Skin epidermis (tissue), 12 donors: ENCODE measurements around the gene IRF6.

ENCODE experiments used
- H3K27ac ChIP-seq, 21 experiments: fragments of 200-600 bp; sonication (generic) in 11 of 21; one replicate each; pipeline ENCODE4 v1.5.0; 2020; ENCODE audit warnings: mild to moderate bottlenecking in 3 of 21, inconsistent platforms in 2 of 21, moderate library complexity in 2 of 21
- H3K4me3 ChIP-seq, 7 experiments: fragments of 200-600 bp; sonication (generic) in 2 of 7; one replicate each; pipeline ENCODE4 v1.5.0; 2020; ENCODE audit warnings: inconsistent platforms in 2 of 7, mild to moderate bottlenecking in 2 of 7, moderate library complexity in 1 of 7

IRF6 gene

GRCh38 chr1:209769971-209770370 is 36.0 kb downstream of the IRF6 start:
- peak overlapping the region in 20 of 21 experiments; percentile 6 to 97 (median 79) for H3K27ac ChIP-seq
- peak overlapping the region; percentile 6 to 31 (median 23) for H3K4me3 ChIP-seq

GRCh38 chr1:209769171-209769904 is 36.6 kb downstream of the IRF6 start:
- H3K4me3 ChIP-seq: peak overlapping the region; percentile 6 to 31 (median 23)

GRCh38 chr1:209768354-209768774 is 37.6 kb downstream of the IRF6 start:
- Histone ChIP-seq H3K4me3 (peak overlapping the region in 6 of 7 experiments; percentile 6 to 31 (median 24)), H3K27ac (peak overlapping the region in 20 of 21 experiments; percentile 12 to 97 (median 79))

More at GRCh38 chr1:209769171-209769904, 36.6 kb downstream of the IRF6 start:
- peak overlapping the region in 20 of 21 experiments; percentile 58 to 97 (median 79) for H3K27ac ChIP-seq

- Histone ChIP-seq H3K27ac (peak overlapping the region in 16 of 21 experiments; percentile 12 to 97 (median 82)), H3K4me3 (peak overlapping the region in 1 of 7 experiments; percentile 31)
Measured at GRCh38 chr1:209767706-209768105, 38.2 kb downstream of the IRF6 start.

GRCh38 chr1:209767096-209767495 is 38.8 kb downstream of the IRF6 start:
- H3K4me3 ChIP-seq: peak overlapping the region in 1 of 7 experiments; percentile 31
- H3K27ac ChIP-seq: peak overlapping the region in 12 of 21 experiments; percentile 17 to 97 (median 84)

GRCh38 chr1:209766051-209766450 is 39.9 kb downstream of the IRF6 start:
- Histone ChIP-seq H3K27ac (peak overlapping the region in 5 of 21 experiments; percentile 3 to 95 (median 28)), H3K4me3 (no peak overlapping the region)

GRCh38 chr1:209761011-209761635 is 44.8 kb downstream of the IRF6 start:
- H3K27ac ChIP-seq: peak overlapping the region in 2 of 21 experiments; percentile 4 to 11
- no peak overlapping the region for H3K4me3 ChIP-seq

GRCh38 chr1:209759829-209760359 is 46.0 kb downstream of the IRF6 start:
- Histone ChIP-seq H3K27ac (peak overlapping the region in 1 of 21 experiments; percentile 96), H3K4me3 (no peak overlapping the region)

GRCh38 chr1:209758400-209758799 is 47.5 kb downstream of the IRF6 start:
- Histone ChIP-seq H3K27ac (peak overlapping the region in 10 of 21 experiments; percentile 12 to 96 (median 80)), H3K4me3 (peak overlapping the region in 3 of 7 experiments; percentile 29 to 36 (median 35))

- peak overlapping the region; percentile 10 to 36 (median 25) for H3K4me3 ChIP-seq
- H3K27ac ChIP-seq: peak overlapping the region in 19 of 21 experiments; percentile 21 to 96 (median 74)
Measured at GRCh38 chr1:209756615-209757445, 49.1 kb downstream of the IRF6 start.

- H3K27ac ChIP-seq: peak within 1 kb of the TSS in 20 of 21 experiments; percentile 21 to 96 (median 74)
- H3K4me3 ChIP-seq: peak within 1 kb of the TSS; percentile 10 to 36 (median 25)
Measured at GRCh38 chr1:209755926-209756614, 49.9 kb downstream of the IRF6 start, which contains the start of gene TRAF3IP3. TRAF3IP3 (plus strand) TSS chr1:209756053; CDS start chr1:209760040, 3,987 bp downstream.

- Histone ChIP-seq H3K4me3 (no peak overlapping the region), H3K27ac (peak overlapping the region in 14 of 21 experiments; percentile 28 to 96 (median 76))
Measured at GRCh38 chr1:209755256-209755655, 50.7 kb downstream of the IRF6 start.

- Histone ChIP-seq H3K4me3 (no peak overlapping the region), H3K27ac (no peak overlapping the region)
Measured at GRCh38 chr1:209752890-209753289, 53.1 kb downstream of the IRF6 start.

- Histone ChIP-seq H3K4me3 (no peak overlapping the region), H3K27ac (peak overlapping the region in 11 of 21 experiments; percentile 2 to 83 (median 52))
Measured at GRCh38 chr1:209751627-209752231, 54.2 kb downstream of the IRF6 start.

- Histone ChIP-seq H3K27ac (peak overlapping the region in 3 of 21 experiments; percentile 14 to 83 (median 40)), H3K4me3 (no peak overlapping the region)
Measured at GRCh38 chr1:209749670-209750323, 56.1 kb downstream of the IRF6 start.

GRCh38 chr1:209749205-209749604 is 56.7 kb downstream of the IRF6 start:
- peak overlapping the region in 2 of 21 experiments; percentile 40 to 83 for H3K27ac ChIP-seq
- H3K4me3 ChIP-seq: no peak overlapping the region

GRCh38 chr1:209748620-209749019 is 57.3 kb downstream of the IRF6 start:
- Histone ChIP-seq H3K27ac (peak overlapping the region in 5 of 21 experiments; percentile 16 to 83 (median 72)), H3K4me3 (no peak overlapping the region)
